ENCODE data around the gene HLCS.

DNA sequence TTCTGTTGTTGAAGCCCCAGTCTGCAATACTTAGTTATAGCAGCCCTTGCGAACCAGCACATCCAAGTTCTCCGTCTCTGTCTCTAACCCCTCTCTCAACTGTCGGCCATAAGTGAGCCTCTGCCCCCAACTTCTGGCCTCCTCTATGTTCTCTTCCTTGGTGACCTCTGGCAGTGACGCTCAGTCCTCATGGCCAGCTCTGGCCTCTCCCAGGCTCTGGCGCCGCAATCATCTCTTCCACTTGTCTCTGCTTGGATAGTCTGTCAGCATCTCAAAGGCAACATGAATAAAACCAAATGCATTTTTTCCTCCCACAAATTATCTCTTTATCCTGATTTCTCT lies 8.4 kb upstream of the HLCS start:
- TF ChIP-seq, protein P1, sequence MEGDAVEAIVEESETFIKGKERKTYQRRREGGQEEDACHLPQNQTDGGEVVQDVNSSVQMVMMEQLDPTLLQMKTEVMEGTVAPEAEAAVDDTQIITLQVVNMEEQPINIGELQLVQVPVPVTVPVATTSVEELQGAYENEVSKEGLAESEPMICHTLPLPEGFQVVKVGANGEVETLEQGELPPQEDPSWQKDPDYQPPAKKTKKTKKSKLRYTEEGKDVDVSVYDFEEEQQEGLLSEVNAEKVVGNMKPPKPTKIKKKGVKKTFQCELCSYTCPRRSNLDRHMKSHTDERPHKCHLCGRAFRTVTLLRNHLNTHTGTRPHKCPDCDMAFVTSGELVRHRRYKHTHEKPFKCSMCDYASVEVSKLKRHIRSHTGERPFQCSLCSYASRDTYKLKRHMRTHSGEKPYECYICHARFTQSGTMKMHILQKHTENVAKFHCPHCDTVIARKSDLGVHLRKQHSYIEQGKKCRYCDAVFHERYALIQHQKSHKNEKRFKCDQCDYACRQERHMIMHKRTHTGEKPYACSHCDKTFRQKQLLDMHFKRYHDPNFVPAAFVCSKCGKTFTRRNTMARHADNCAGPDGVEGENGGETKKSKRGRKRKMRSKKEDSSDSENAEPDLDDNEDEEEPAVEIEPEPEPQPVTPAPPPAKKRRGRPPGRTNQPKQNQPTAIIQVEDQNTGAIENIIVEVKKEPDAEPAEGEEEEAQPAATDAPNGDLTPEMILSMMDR (IDR thresholded peaks at IDR 0.05), result no peak
- TF ChIP-seq POLR2A (IDR thresholded peaks at IDR 0.05), result no peak
- no peak for TF ChIP-seq EP300 (IDR thresholded peaks at IDR 0.05; ENCODE audit: low read depth)
